HCT116 (cell line): ENCODE measurements around the gene ADCY10. TPM values are rescaled to one million over a fixed set of nuclear protein-coding genes. Genes with fewer than 3 reads are reported as not detected.

Experiments used
- ATAC-seq: fragments of 200-7000 bp; cut with Tn5 transposase; 2 replicates; pipeline ENCODE4 v1.9.1; 2020; ENCODE audit warnings: mild to moderate bottlenecking, moderate library complexity
- BruUV-seq: library from RNA; stranded (reverse); fragments of 400-500 nt; replicated peaks from 2 replicates; lab custom pipeline; 2021; lab: Mats Ljungman, UMichigan
- CTCF ChIA-PET: fragments of 300-600 bp; sonication (Branson Sonifier 250); formaldehyde crosslinking; loops from one replicate; lab custom pipeline; 2021; ENCODE audit warnings: antibody characterized with exemption; lab: Charles Lee
- POLR2A ChIA-PET: fragments of 300-600, 350-600 bp; sonication (Branson Sonifier 250); formaldehyde crosslinking; loops from one replicate; lab custom pipeline; 2021; ENCODE audit warnings: antibody characterized with exemption; lab: Charles Lee
- RAD21 ChIA-PET, 2 experiments: fragments of 300-600 bp; sonication (Branson Sonifier 250); formaldehyde crosslinking; loops; one replicate each; lab custom pipeline; 2023; ENCODE audit warnings: low total read pairs in 2 of 2; ENCODE audit not compliant: uncharacterized antibody in 2 of 2, unreplicated experiment in 2 of 2, low non-redundant PET in 1 of 2; lab: Charles Lee
- DNase-seq: peaks from one replicate; pipeline ENCODE4 v3.0.0-alpha.2; 2010; ENCODE audit warnings: low read depth, low spot score
- H2AFZ ChIP-seq: fragments of 200-600 bp; shearing (Covaris generic), sonication (generic); 2 replicates; pipeline ENCODE4 v1.6.1; 2017; ENCODE audit warnings: low read depth, mixed run types, mixed read lengths, antibody characterized with exemption, low read length; ENCODE audit not compliant: poor library complexity, severe bottlenecking
- H3K27ac ChIP-seq: 2 replicates; pipeline ENCODE4 v1.5.1; 2012; ENCODE audit warnings: low read depth, low read length
- H3K27me3 ChIP-seq: fragments of 200-600 bp; sonication (generic); 2 replicates; pipeline ENCODE4 v1.6.1; 2016; ENCODE audit warnings: mixed run types, low read length, mixed read lengths; ENCODE audit not compliant: insufficient read depth
- H3K36me3 ChIP-seq, 2 experiments: fragments of 200-500 bp in 1 of 2; fragments of 200-600 bp in 1 of 2; sonication (Bioruptor generic) in 1 of 2; sonication (generic) in 1 of 2; 2 replicates each; pipeline versions ENCODE4 v1.5.1 to v1.6.1; 2014 to 2016; ENCODE audit warnings: low read length in 2 of 2, inconsistent platforms in 1 of 2, mixed read lengths in 1 of 2, mixed run types in 1 of 2; ENCODE audit not compliant: insufficient read depth in 2 of 2, control insufficient read depth in 1 of 2
- H3K4me1 ChIP-seq, 2 experiments: fragments of 200-600 bp in 1 of 2; sonication (generic) in 1 of 2; 2 replicates each; pipeline versions ENCODE4 v1.5.1 to v1.6.1; 2012 to 2017; ENCODE audit warnings: low read length in 2 of 2, inconsistent platforms in 1 of 2, mild to moderate bottlenecking in 1 of 2, mixed read lengths in 1 of 2, mixed run types in 1 of 2, moderate library complexity in 1 of 2; ENCODE audit not compliant: insufficient read depth in 2 of 2, control insufficient read depth in 1 of 2
- H3K4me2 ChIP-seq: fragments of 200-600 bp; sonication (generic); 2 replicates; pipeline ENCODE4 v1.6.1; 2017; ENCODE audit warnings: mixed run types, low read length, mixed read lengths
- H3K4me3 ChIP-seq, 2 experiments: fragments of 200-600 bp in 1 of 2; sonication (generic) in 1 of 2; replicated peaks in 1 of 2; 2 replicates each; pipeline ENCODE4 v1.5.1; 2011 to 2016; ENCODE audit warnings: low read length in 2 of 2, control low read depth in 1 of 2, low read depth in 1 of 2, mild to moderate bottlenecking in 1 of 2, mixed read lengths in 1 of 2, mixed run types in 1 of 2
- H3K79me2 ChIP-seq: fragments of 200-600 bp; sonication (generic); 2 replicates; pipeline ENCODE4 v1.6.1; 2017; ENCODE audit warnings: mild to moderate bottlenecking, mixed run types, low read length, moderate library complexity, mixed read lengths; ENCODE audit not compliant: insufficient read depth
- H3K9ac ChIP-seq: fragments of 200-600 bp; sonication (generic); 2 replicates; pipeline ENCODE4 v1.6.1; 2016; ENCODE audit warnings: low read length, mixed read lengths
- H3K9me2 ChIP-seq: fragments of 200-600 bp; sonication (generic), shearing (Covaris generic); 2 replicates; pipeline ENCODE4 v1.6.1; 2017; ENCODE audit warnings: mixed run types, mild to moderate bottlenecking, moderate library complexity; ENCODE audit not compliant: insufficient read depth
- H3K9me3 ChIP-seq, 2 experiments: fragments of 200-500 bp in 1 of 2; fragments of 200-600 bp in 1 of 2; sonication (Bioruptor generic) in 1 of 2; sonication (generic) in 1 of 2; 2 replicates each; pipeline ENCODE4 v1.6.1; 2014 to 2017; ENCODE audit warnings: low read length in 2 of 2, mixed read lengths in 2 of 2, inconsistent platforms in 1 of 2, low read depth in 1 of 2, mild to moderate bottlenecking in 1 of 2, mixed run types in 1 of 2, moderate library complexity in 1 of 2; ENCODE audit not compliant: control insufficient read depth in 1 of 2, insufficient read depth in 1 of 2
- H4K20me1 ChIP-seq: fragments of 200-600 bp; sonication (generic), shearing (Covaris generic); 2 replicates; pipeline ENCODE4 v1.6.1; 2017; ENCODE audit warnings: mixed run types, mild to moderate bottlenecking, moderate library complexity; ENCODE audit not compliant: insufficient read depth
- CBX3 ChIP-seq: IDR thresholded peaks from 2 replicates; pipeline ENCODE4 v1.6.1; 2012; ENCODE audit warnings: low read depth
- CEBPB ChIP-seq: IDR thresholded peaks from 2 replicates; pipeline ENCODE4 v1.6.1; 2012; ENCODE audit warnings: low read depth
- EZH2 ChIP-seq: fragments of 200-600 bp; sonication (generic); IDR thresholded peaks from 2 replicates; pipeline ENCODE4 v1.6.1; 2017; ENCODE audit warnings: antibody characterized with exemption, mixed run types
- EZH2phosphoT487 ChIP-seq: fragments of 200-600 bp; IDR thresholded peaks from 2 replicates; pipeline ENCODE4 v1.6.1; 2018; ENCODE audit warnings: antibody characterized with exemption, borderline replicate concordance
- MAX ChIP-seq: IDR thresholded peaks from 2 replicates; pipeline ENCODE4 v1.6.1; 2012
- POLR2A ChIP-seq: IDR thresholded peaks from 2 replicates; pipeline ENCODE4 v1.7.0; 2011; ENCODE audit warnings: borderline replicate concordance; ENCODE audit not compliant: insufficient read depth, insufficient read length; ENCODE audit errors: extremely low read depth
- POLR2AphosphoS5 ChIP-seq: IDR thresholded peaks from 2 replicates; pipeline ENCODE4 v1.6.1; 2011; ENCODE audit warnings: mild to moderate bottlenecking, low read depth, low read length, moderate library complexity
- SP1 ChIP-seq: IDR thresholded peaks from 2 replicates; pipeline ENCODE4 v1.6.1; 2012; ENCODE audit warnings: low read depth
- SRF ChIP-seq: IDR thresholded peaks from 2 replicates; pipeline ENCODE4 v1.6.1; 2012; ENCODE audit warnings: low read depth
- YY1 ChIP-seq: IDR thresholded peaks from 2 replicates; pipeline ENCODE4 v1.6.1; 2011; ENCODE audit warnings: low read length, low read depth, moderate library complexity, mild to moderate bottlenecking; ENCODE audit not compliant: insufficient replicate concordance; ENCODE audit errors: extremely low read depth
- ZFX ChIP-seq: fragments of 450-650 bp; IDR thresholded peaks from 2 replicates; pipeline ENCODE4 v1.6.1; 2017
- ZNF274 ChIP-seq: fragments of 200-500 bp; sonication (Bioruptor generic); IDR thresholded peaks from 2 replicates; pipeline ENCODE4 v1.6.1; 2014; ENCODE audit warnings: mild to moderate bottlenecking, low read depth, low read length, inconsistent platforms
- intact Hi-C: fragments of 100-400 bp; cut with micrococcal nuclease; formaldehyde crosslinking; loops from 2 replicates; pipeline ENCODE4 v1.10.0; 2022
- total RNA-seq: library from RNA; stranded (reverse); gene quantifications from one replicate; pipeline ENCODE4 v1.2.1, GENCODE V29; 2021; ENCODE audit not compliant: unreplicated experiment
- TF ChIP-seq, protein P1 (sequence below): IDR thresholded peaks from 2 replicates; pipeline ENCODE4 v1.6.1; 2011; ENCODE audit warnings: mild to moderate bottlenecking, low read length, moderate library complexity; ENCODE audit not compliant: insufficient replicate concordance; ENCODE audit errors: extremely low read depth
- TF ChIP-seq, protein P2 (sequence below), 3 experiments: fragments of 200-600 bp in 1 of 3; sonication (generic) in 1 of 3; IDR thresholded peaks in 2 of 3; conservative IDR thresholded peaks in 1 of 3; 2 replicates each; pipeline ENCODE4 v1.5.1; 2012 to 2017; ENCODE audit warnings: low read depth in 2 of 3, low read length in 2 of 3, antibody characterized with exemption in 1 of 3, borderline replicate concordance in 1 of 3, control low read depth in 1 of 3, mild to moderate bottlenecking in 1 of 3, mixed read lengths in 1 of 3, mixed run types in 1 of 3, moderate library complexity in 1 of 3; ENCODE audit not compliant: insufficient read depth in 1 of 3

Gene ADCY10
- total RNA-seq, 1 experiment from 2014 or later = 0.30 TPM

DNA sequence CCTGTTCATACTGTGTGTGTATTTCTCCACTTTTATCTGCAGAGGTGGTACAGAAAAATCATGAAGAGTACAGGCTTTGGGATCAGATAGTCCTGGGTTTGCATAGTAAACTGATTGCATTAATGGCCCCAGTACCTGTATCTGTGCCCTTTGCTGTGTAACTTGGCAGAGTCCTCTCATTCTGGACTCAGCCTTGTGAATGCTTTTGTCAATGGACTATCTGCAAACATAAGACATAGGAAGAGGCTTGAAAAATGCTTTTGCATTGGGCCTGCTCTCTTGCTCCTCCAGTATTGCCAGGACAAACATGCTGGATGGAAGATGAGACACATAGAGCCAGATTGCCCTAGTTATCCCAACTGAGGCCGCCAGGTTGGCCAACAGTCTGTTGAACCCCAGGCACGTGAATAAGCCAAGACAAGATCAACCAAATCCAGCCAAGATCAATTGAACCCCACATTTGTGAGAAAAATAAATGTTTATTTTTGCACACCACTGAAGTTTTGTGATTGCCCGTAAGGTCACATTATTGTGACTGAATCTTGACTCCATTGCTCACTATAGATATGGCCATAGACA is 37.2 kb downstream of the ADCY10 start:
- no peaks in the 10 kb centered on the region for H3K79me2 ChIP-seq
- no peaks in the 10 kb centered on the region for H3K9me3 ChIP-seq
- ChIA-PET CTCF (no interaction called here), POLR2A (no interaction called here), RAD21 (no interaction called here)
- BruUV-seq = no TSS peak
- no peak for ATAC-seq
- H3K4me2 ChIP-seq = no peak overlapping the region
- H3K27me3 ChIP-seq = no peaks in the 10 kb centered on the region
- H3K27ac ChIP-seq = no peak overlapping the region
- no peak overlapping the region for H2AFZ ChIP-seq
- no peak overlapping the region for H3K9ac ChIP-seq
- H3K4me3 ChIP-seq = no peak overlapping the region
- no peaks in the 10 kb centered on the region for H4K20me1 ChIP-seq
- intact Hi-C loops = no loop called here
- no peaks in the 10 kb centered on the region for H3K4me1 ChIP-seq
- no peaks in the 10 kb centered on the region for H3K9me2 ChIP-seq
- DNase-seq = no peak
- no peak for TF ChIP-seq MAX
- no peaks in the 10 kb centered on the region for H3K36me3 ChIP-seq

- ChIA-PET CTCF (no interaction called here), POLR2A (interaction anchor here (1.6 kb wide), 1 partner anchor 66 kb away, joined by 4 read pairs; the partner anchor contains the start of gene MPC2), RAD21 (no interaction called here)
- Histone ChIP-seq H3K9me3 (no peaks in the 10 kb centered on the region), H3K4me1 (no peaks in the 10 kb centered on the region; a peak in 1 of 4 replicates), H3K4me2 (no peak overlapping the region), H4K20me1 (no peaks in the 10 kb centered on the region), H3K79me2 (no peaks in the 10 kb centered on the region), H3K4me3 (no peak overlapping the region), H3K27me3 (no peaks in the 10 kb centered on the region), H3K27ac (no peak overlapping the region), H3K36me3 (no peaks in the 10 kb centered on the region), H2AFZ (no peak overlapping the region), H3K9me2 (no peaks in the 10 kb centered on the region), H3K9ac (no peak overlapping the region)
- BruUV-seq = no TSS peak
- ATAC-seq (no peak), DNase-seq (no peak)
- intact Hi-C loops = no loop called here
- TF ChIP-seq POLR2AphosphoS5 (no peak), EZH2phosphoT487 (no peak), ZNF274 (no peak), ZFX (no peak), MAX (no peak), CBX3 (no peak), EZH2 (no peak), SP1 (no peak), SRF (no peak), POLR2A (no peak), YY1 (no peak), CEBPB (no peak)
- TF ChIP-seq, protein P1, sequence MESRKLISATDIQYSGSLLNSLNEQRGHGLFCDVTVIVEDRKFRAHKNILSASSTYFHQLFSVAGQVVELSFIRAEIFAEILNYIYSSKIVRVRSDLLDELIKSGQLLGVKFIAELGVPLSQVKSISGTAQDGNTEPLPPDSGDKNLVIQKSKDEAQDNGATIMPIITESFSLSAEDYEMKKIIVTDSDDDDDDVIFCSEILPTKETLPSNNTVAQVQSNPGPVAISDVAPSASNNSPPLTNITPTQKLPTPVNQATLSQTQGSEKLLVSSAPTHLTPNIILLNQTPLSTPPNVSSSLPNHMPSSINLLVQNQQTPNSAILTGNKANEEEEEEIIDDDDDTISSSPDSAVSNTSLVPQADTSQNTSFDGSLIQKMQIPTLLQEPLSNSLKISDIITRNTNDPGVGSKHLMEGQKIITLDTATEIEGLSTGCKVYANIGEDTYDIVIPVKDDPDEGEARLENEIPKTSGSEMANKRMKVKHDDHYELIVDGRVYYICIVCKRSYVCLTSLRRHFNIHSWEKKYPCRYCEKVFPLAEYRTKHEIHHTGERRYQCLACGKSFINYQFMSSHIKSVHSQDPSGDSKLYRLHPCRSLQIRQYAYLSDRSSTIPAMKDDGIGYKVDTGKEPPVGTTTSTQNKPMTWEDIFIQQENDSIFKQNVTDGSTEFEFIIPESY = no peak
- TF ChIP-seq, protein P2, sequence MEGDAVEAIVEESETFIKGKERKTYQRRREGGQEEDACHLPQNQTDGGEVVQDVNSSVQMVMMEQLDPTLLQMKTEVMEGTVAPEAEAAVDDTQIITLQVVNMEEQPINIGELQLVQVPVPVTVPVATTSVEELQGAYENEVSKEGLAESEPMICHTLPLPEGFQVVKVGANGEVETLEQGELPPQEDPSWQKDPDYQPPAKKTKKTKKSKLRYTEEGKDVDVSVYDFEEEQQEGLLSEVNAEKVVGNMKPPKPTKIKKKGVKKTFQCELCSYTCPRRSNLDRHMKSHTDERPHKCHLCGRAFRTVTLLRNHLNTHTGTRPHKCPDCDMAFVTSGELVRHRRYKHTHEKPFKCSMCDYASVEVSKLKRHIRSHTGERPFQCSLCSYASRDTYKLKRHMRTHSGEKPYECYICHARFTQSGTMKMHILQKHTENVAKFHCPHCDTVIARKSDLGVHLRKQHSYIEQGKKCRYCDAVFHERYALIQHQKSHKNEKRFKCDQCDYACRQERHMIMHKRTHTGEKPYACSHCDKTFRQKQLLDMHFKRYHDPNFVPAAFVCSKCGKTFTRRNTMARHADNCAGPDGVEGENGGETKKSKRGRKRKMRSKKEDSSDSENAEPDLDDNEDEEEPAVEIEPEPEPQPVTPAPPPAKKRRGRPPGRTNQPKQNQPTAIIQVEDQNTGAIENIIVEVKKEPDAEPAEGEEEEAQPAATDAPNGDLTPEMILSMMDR (IDR thresholded peaks at IDR 0.05 in 2 of 3, conservative IDR thresholded peaks at IDR 0.05 in 1 of 3; ENCODE audit: borderline replicate concordance in 1 of 3, insufficient read depth in 1 of 3, low read depth in 2 of 3, low read length in 2 of 3) = no peak
These were observed 42.6 kb downstream of the ADCY10 start for GRCh38 chr1:167871331-167871730.
